GM19463 (cell line): ENCODE measurements around the gene HCRTR1.

Experiments
- ATAC-seq: cut with Tn5 transposase; IDR thresholded peaks from one replicate; pipeline ENCODE4 v1.9.1; 2021; ENCODE audit warnings: mild to moderate bottlenecking, moderate library complexity; ENCODE audit not compliant: unreplicated experiment

Gene HCRTR1

DNA sequence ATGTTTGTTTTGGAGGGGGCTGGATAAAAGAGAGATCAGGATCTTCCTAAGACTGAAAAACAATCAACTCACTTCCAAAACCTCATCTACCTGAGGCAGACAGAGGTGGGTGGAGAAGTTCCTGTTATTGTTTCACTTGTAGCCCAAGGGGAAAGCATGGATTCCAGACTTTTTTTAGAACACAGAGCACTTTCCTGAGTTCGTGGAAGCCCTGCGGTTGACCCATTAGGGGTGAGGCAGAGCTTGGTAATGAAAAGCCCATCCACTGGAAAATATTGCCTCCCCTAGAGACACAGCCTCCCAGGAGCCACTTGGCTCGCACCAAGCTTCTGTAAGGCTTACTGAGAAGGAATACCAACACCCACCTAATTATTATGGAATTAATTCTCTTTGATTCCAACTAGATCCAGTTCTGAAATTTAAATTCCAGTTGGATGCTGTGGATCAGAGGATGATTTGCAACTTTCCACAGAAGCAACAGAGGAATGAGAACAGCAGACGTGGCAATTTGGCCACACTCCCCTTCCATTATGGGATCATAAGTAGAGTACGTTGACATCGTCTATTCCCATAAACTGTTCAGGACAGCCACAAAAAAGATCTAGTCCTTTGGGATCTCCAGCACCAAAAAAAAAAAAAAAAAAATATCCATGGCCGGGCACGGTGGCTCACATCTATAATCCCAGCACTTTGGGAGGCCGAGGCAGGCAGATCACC is 31.3 kb downstream of the HCRTR1 start:
- ATAC-seq = no peak

DNA sequence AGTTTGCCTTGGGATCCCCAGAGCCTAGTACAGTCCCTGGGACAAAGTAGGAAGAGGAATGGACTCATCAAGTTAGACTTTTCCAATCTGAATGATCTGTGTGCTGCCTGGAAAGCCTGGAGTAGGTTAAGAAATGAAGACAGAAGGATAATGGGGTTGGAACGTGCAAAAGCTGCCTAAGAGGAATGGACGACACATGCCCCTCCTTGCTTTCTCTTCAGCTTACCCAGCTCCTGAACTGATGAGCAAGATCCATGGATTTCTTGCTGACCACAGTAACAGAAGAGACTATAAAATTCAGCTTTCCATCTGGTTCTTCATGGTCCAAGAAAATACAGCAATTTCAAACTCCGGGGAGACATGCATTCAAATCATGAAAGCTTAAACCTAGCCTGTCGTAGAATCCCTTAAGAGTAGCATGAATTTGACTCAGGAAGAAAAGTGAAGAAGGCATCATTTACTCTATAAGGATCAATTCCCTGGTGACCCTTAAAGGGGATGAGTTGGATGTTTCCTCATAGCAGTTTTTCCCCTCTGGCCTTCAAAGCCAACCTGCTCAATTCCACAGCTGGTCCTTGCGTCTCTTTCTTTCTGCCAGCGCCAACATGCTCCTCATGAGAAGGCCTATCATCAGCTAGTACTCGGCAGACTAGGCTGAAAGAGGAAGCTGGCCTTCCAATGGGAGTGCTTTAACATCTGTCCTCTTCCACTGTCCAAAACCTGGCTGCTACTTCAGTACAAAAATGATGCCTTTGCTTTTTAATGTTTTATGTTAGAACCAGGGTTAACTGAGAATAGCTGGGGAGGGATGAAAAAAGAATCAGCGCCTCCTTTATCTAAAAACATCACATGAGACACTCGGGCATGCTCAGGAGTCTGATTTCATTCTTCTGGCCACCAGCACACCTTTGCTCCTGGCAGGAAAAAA is 32.9 kb downstream of the HCRTR1 start:
- ATAC-seq = no peak

DNA sequence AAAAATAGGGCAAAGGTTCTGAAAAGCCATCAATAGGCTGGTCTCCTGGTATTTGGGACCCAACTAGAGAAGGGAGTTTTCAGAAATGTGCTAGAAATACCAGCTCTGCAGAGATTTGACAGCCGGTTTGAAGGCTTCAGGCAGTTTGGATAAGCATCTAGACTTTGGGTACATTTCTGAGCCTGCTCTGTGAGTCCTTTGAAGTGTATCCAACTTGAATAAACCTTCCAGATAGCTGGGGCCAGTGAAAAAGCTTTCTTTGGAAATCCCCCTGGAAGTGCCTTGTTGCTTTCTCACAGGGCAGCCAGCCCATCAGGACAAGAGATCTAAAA is 33.6 kb downstream of the HCRTR1 start:
- no peak for ATAC-seq

DNA sequence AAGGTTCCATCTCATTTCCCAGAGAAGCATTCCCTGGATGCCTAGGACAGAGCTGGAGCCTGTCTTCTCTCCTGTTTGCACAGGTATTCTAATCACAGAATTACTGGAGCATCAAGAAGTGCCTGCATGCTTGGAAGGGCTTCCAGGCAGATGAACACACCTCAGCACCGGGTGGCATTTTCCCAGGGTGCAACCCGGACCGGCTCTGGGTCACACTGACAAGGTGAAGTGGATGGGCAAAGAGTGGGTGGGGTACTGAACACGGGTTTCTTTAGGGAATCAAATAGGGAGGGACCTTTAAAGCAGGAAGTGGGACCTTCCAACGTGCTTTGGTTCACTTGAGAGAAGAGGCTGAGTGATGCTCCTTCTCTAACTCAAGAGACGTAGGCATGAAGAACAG is 34.3 kb downstream of the HCRTR1 start:
- no peak for ATAC-seq

DNA sequence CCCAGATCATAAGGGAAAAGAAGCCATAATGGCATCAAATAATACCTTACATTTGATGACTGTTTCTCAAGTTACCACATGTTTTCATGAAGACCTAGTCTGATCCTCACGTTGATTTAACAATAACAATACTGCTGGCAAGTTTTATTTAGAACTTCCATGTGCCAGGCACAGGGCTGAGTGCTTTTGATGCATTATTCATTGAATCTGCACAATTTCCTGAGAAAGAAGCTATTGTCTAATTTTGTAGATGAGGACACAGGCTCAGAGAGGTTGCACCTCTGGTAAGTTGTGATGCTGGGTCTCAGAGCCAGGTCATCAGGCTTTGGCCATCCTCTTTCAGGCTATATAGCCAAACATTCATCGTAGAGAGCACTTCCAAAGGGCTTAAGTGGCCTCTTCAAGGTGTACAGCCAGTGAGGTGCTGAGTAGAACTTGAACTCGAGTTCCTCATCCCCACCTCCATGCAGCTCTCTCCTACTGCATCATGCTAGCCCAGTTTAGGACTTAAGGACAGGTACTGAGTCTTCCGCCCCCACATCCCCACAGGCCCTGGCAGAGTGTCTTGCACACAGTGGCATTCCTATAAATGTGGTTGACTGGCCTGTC is 35.5 kb downstream of the HCRTR1 start:
- ATAC-seq = no peak

DNA sequence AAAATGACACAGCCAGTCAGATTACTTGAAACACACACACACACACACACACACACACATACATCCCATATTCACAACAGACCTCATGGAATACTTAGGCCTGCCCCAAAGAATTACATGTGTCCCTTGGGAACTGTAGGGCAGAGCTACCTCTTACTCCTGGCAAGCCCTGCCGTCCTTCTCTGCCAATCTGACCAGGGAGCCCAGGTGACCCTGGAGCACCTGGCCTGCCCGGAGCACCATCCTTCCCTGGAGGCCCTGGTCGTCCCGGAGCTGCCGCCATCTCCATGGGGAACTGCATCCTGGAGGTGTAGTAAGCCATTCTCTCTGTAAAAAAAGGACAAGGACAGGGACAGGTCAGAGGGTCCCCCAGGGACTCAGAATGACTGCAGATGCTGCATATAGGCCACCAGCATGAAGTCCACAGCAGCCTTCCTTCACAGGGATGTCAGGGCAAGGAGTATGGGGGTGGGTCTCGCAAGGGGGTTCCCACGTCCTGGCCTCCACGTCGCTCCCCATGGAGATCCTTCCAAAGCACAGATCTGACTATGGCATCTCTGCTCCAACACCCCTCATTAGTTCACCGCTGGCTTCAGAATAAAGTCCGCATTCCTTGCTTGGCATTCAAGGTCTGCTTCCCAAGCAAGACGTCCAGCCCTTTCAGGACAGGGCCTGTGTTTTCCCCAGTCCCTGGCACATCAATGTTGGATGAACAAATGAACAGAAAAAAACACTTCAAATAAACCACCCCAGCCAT is 36.4 kb downstream of the HCRTR1 start:
- no peak for ATAC-seq

DNA sequence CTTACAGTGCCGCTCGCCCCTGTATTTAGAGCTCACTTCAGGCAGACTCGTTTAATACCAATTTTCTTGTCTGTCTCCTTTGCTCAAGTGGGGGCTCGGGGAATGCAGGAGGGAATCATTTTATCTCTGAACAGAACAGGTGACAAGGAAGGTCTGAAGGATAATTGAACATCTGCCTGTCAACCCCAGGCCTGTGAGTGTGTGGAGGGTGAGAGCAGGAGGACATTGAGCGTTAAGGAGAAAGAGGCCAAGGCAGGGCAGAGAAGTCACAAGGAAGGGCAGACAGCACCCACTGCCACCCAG is 36.9 kb downstream of the HCRTR1 start:
- no peak for ATAC-seq

DNA sequence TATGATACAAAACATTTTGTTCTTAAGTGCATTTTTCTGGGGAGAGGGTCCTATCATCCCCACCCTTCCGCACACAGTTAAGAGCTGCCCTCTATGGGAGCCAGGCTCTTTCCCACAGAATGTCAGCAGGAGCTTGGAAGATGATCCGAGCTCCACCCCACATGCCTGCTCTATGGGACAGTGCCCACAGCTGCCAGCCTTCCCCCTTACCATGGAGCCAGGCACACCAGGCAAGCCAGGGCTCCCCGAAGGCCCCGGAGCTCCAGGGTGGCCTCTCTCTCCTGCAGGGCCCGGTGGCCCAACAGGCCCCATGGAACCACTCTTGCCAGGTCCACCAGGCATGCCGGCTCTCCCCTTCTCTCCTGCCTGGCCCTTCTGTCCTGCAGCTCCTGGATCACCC is 37.6 kb downstream of the HCRTR1 start:
- no peak for ATAC-seq

GRCh38 chr1:31655756-31656155 is 38.3 kb downstream of the HCRTR1 start:
- ATAC-seq = no peak

DNA sequence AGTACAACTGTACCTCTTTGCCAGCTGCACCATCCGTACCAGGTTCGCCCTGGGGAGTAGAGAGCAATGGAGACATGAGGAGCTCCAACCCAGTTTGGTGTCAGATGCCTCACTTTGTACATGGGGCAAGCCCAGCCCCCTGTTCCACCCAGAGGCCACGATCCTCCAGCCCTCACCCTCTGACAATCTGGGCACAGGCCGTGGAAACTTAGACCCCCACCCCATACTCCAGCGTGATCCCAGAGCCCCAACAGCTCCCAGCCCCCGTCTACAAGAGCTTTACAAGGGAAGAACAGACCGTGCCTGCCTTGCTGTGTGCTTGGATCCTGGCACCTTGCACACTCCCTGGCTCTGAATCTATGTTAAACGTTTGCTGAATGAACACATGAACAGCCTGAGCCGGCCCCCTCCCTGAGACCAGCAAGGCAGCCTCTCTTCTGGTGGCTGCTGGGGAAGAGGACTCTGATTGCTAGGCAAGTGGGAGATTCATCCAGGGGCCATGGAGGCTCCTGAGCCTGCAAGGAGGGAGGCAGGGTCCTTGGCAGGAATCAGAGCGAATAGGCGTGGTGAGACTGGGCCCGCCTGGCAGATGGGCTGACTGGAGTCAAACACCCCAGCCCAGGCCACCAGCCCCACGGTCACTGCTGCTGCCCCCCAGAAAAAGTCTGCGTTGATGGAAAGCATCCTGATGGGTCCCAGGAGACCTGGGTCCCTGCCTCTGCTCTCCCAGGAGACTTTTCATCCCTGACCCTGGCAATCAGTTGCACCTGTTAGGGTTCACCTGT is 39.7 kb downstream of the HCRTR1 start:
- ATAC-seq = no peak

DNA sequence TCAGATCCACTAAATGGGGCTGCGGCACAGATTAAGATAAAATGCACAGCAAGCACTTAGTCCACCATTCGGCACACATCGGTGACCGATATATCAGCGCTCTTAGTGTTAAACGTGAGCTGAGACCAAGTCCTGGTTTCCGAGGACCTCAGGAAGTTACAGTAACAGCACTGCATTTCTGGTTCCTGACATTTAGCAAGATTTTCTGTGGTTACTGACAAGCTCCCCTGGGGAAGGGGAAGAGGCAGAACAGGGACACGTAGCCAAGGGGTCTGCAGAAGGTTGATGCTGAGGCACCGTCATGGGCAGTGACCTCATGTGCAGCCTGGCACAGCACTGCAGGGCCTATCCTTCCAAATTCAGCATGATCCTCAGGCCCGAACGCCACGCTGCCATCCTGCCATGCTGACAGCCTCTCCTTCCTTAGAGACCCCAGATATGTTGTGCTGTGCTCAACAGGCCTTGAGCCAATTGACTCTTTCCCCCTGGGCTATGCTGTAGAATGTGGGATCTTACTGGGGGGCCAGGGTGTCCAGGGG is 40.6 kb downstream of the HCRTR1 start:
- no peak for ATAC-seq

DNA sequence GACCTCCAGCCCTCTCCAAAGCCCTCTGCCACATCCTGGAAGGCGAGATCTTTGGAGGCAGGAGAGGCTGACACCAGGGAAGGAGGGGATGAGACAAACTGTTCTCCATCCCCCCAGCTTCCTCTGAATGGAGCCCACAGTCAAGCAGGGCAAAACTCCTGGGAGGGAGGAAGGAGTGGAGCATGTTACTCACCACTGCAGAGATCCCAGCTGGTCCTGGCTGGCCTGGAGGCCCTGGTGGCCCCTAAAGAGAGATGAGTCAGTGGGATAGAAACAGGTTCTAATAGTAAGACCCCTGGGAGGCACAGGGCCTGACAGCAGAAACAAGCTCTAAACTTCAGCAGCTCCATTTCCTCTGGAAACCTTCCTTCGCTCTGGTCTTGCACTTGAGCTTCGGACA is 41.2 kb downstream of the HCRTR1 start:
- ATAC-seq = no peak

DNA sequence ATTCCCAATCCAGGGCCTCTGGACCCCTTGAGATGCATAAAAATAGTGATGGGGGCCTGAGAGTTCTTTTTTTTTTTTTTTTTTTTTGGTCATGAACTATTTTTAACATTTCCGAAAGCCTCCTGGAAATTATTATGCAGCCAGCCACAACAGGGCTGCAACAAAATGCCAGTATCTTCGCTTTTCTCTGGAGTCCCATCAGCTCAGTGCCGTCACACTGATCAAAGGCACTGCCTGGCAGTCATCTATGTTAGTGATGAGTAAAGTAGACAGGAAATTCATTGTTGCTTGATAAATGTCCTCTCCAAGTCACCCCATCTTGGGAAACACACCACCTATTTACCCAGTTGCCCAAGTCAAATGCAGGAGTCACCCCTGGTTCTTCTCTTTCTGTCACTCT is 42.4 kb downstream of the HCRTR1 start:
- no peak for ATAC-seq

- no peak for ATAC-seq
Observed at GRCh38 chr1:31660871-31661455, 43.5 kb downstream of the HCRTR1 start.

- no peak for ATAC-seq
Observed at GRCh38 chr1:31661856-31662255, 44.4 kb downstream of the HCRTR1 start.

DNA sequence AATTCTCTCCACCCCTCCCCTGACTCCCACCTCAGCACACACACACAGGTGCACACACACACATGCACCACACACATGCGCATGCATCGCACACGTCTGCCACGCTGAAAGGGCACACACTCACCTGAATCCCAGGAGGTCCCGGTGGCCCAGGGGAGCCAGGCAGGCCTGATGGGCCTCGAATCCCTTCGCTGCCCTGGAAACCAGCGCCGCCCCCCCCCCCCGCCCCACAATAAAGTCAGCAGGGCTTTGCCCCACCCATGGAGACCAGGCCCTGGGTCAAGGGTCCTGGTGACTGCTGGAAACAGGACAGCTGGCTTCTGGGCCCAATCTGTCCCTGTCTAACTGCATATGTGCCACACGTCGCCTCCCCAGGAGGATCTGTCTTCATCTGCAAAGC is 45.0 kb downstream of the HCRTR1 start:
- ATAC-seq = no peak

DNA sequence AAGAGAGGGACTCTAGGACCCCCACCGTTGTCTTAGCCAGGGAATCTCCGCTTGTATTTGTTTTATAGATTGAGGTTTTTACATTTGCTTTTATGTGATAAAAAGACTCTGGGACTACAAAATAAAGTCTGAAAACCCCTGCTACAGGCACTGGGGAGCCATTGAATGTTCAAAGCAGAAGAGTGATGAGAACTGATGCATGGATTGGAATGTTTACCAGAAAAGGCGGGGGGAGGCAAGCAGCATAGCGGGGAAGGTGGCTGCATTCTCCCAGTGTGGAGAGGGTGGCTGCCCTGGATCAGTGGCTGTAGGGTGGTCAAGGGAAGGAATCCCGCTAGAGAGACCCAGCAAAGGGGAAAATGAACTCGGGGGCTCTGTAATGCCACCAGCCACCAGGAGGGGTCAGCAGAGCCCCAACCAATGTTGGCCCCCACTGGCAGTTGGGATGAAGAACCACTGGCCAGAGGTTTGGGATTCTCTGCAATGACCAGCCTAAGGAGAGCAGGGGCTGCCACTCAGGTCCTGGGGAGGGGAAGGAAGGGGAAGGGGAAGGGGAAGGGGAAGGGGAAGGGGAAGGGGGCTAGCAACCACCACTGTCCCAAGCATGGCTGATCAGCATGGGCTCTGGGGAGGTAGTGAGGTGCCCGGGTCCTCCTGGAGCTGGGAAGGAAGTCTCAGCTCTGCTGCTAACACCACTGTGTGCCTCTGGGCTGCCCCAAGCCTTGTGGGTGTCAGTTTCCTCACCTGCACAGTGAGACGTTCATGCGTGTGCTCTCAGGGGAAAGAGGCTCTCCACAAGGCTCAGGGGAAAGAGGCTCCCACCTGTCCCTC is 46.3 kb downstream of the HCRTR1 start:
- ATAC-seq = no peak

DNA sequence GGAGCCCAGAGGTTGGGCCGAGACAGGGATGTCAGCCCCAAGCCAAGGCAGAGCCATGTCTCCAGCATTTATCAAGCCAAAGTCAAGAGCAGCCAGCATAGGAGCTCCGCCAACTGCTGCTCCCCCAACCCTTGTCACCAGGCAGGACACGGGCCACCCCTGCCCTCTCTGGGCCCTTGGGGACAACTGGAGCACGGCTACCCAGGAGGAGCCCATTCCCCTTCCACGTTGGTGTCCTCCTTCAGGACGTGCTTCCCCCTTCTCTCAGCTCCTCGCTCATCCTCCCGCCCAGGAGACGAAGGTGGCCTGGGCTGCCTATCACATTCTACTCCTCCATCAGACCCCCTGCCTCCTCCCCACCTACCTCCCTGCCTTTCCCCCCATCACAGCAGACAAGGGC is 47.0 kb downstream of the HCRTR1 start:
- ATAC-seq = no peak

DNA sequence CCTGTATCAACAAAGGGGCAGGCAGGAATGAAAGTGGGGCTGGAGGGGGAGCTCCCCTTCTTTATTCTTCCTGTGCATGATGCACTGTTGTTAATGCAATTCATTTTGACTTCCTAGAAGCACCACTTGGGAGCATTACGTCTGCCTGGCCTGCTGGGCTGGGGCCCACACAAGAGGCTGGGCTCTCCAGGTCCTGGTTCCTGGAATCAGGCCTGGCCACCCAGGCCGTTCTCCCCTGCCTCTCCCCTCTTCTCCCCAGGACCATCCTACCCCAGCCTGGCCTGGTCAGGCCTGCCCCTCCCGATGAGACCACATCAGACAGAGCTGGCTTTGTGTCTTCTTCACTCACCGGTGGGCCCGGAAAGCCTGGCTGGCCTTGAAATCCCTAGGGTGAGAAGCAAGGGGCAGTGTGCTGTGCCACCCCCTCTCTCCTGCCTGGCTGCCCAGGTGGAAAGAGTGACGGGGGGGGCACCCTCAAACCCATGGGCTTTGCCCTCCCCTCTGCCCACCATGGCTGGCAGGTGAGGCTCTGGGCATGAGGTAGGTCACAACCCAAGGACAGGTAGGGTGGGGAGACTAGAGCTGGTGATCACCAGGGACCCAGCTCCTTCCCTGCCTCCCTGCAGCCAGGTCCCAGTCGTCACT is 47.9 kb downstream of the HCRTR1 start:
- no peak for ATAC-seq
